ENCODE data around the gene SLC16A11. TPM values are rescaled to one million over a fixed set of nuclear protein-coding genes. Genes with fewer than 3 reads are reported as not detected.
A peak's percentile ranks its signal among the peaks of the same experiment; 100 is the strongest.

SLC16A11 gene
- total and polyA plus RNA-seq, 5 donors: 3.3 to 11.3 (median 3.9) TPM

- no peaks in the 10 kb centered on the region for H3K27me3 ChIP-seq (ENCODE audit: control insufficient read depth, insufficient read depth)
- intact Hi-C loops (cut with DNase I): loop anchor here in 1 of 4 donors (5.0 kb wide), 1 partner anchor 111 kb away; no protein-coding TSS in a partner anchor
- DNase-seq (peak; percentile 95 to 97 (median 96)), ATAC-seq (peak; percentile 66 to 71)
- no peaks in the 10 kb centered on the region for H3K9me3 ChIP-seq (ENCODE audit: control insufficient read depth, low read length)
- WGBS: 27% methylated on average over 51 of the region's 51 CpGs
- peaks cover 2% of the 10 kb centered on the region for H3K4me1 ChIP-seq (ENCODE audit: control insufficient read depth, insufficient read depth, low read length)
- peak overlapping the region; percentile 32 for H3K4me3 ChIP-seq (ENCODE audit: low read length)
- H3K27ac ChIP-seq (ENCODE audit: low read length): peak overlapping the region; percentile 88
Observed at GRCh38 chr17:7023576-7024401, 20.1 kb downstream of the SLC16A11 start.

DNA sequence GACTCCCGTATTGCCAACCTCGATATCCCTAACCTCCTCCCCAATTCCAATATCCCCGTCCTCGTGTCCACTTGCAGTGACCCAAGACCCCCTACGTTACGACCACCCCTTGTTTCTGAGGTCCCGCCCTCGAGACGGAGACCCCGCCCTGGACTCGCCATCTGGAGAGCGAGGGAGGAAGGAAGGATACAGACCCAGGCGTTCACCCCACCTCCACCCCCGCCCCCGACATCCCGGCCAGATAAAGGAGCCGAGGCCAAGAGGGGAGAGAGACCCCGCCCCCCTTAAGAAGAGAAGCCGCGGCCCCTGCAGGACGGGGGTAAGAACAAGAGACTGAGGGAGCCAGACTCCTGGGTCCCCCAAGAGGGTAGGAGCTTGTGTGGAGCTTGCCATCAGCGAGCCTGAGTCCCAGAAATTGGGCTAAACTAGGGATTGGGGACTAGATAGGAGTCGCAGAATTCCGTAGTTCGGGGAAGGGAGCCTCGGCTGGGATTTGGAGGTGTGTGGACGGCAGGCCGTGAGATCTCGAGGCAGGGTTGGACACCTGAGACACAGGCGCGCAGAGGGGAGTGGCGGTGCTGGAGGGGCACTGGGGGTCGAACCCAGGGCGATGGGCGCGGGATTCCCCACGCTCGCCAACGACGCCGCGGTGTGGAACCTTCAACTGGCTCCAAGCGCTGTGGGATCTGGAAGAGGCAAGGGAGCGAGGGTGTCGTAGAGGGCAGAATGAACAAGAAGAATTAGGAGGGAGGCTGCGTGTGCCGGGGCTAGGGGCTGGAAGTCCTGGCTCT is 20.9 kb downstream of the SLC16A11 start, which contains the start of gene BCL6B:
TSS of gene BCL6B (plus strand) at position 270 of the 791 bp plus-strand sequence. CDS start 622 bp downstream, outside the sequence.
- intact Hi-C loops (cut with DNase I): loop anchor here in 1 of 4 donors (5.0 kb wide), 1 partner anchor 111 kb away; no protein-coding TSS in a partner anchor
- DNase-seq (peak; percentile 64 to 80 (median 75)), ATAC-seq (peak; percentile 5 to 53)
- peak within 1 kb of the TSS; percentile 88 for H3K27ac ChIP-seq (ENCODE audit: low read length)
- H3K27me3 ChIP-seq (ENCODE audit: control insufficient read depth, insufficient read depth): no peaks in the 10 kb centered on the region
- H3K4me1 ChIP-seq (ENCODE audit: control insufficient read depth, insufficient read depth, low read length): peaks cover 3% of the 10 kb centered on the region
- 8% methylated on average over 47 of the region's 47 CpGs for WGBS
- H3K4me3 ChIP-seq (ENCODE audit: low read length): peak within 1 kb of the TSS; percentile 32
- H3K9me3 ChIP-seq (ENCODE audit: control insufficient read depth, low read length): no peaks in the 10 kb centered on the region

DNA sequence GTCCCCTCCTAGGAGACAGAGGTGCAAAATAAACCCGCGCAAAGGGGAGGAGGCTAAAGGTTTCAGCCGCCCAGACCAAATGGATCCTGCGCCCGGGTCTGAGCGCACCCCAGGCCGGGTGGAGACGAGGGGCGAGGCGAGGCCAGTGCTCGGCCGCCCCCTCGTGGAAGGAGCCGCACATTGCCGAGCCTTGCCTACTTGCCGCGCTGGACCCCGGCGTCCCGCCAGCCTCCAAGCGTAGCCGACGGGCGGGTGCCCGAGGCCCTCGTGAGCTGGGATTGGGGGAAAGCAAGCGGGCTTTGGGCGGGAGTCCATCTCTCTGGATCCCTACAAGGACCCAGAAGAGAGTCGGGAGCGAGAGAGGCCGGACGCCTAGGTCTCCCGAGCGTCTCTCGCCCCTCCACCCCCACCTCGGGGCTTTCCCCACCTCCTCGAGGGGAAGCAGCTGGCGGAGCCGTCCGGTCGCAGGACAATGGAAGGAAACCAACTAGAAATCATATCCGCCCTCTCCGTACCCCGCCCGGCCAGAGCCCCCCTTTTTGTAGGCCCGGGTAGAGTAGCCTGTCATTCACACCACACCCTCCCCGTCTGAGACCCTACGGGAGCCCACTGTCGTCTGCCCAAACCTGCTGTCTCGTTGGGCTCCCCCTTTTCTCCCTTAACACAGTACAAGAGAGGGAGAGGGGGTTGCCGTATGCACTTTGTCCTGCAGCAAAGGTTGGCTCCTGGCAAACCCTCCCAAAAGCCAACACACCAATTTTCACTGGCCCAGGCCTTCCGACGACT is 21.7 kb downstream of the SLC16A11 start:
- Histone ChIP-seq H3K9me3 (ENCODE audit: control insufficient read depth, low read length) (no peaks in the 10 kb centered on the region), H3K4me1 (ENCODE audit: control insufficient read depth, insufficient read depth, low read length) (peaks cover 5% of the 10 kb centered on the region), H3K27me3 (ENCODE audit: control insufficient read depth, insufficient read depth) (no peaks in the 10 kb centered on the region), H3K27ac (ENCODE audit: low read length) (peak overlapping the region; percentile 85), H3K4me3 (ENCODE audit: low read length) (peak overlapping the region; percentile 21)
- intact Hi-C loops (cut with DNase I): loop anchor here in 1 of 4 donors (5.0 kb wide), 1 partner anchor 110 kb away; no protein-coding TSS in a partner anchor
- ATAC-seq (peak; percentile 67 to 71), DNase-seq (peak; percentile 86 to 95 (median 94))
- WGBS: 2% methylated on average over 53 of the region's 53 CpGs

DNA sequence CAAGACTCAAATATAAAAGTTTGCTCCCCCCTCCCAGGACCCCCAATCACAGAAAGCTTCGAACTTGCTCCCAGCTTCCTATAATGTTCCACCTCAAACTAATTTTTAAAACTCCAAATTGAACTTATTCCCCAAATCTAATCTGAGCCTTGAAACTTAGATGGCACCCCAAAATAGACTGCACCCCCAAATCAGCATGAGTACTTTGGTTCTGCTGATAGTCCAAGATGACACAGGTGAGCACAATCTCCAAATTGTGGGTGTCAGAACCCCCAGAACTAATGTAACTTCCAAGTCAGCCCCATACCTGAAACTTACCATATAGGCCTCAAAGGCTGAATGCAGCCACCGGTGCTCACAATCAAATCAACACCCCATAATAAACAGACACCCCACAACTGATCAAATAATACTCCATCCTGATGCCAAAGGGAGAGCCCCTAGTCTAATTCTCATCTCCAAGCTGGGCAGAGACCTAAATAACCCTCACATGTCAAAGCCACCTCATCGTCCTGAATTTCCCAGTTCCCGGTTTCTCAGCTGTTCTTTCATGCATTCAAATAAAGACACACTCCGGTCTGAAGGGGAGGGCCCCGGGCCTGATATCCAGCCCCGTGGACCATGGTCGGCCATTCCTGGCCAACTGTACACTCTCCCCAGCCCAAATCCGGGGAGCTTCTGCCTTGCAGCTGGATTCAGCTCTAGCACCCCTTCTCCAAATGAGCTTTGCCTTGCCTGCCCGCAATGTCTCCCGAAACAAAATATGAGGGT is 22.8 kb downstream of the SLC16A11 start:
- Histone ChIP-seq H3K27ac (ENCODE audit: low read length) (peak overlapping the region; percentile 77), H3K4me1 (ENCODE audit: control insufficient read depth, insufficient read depth, low read length) (peaks cover 5% of the 10 kb centered on the region), H3K27me3 (ENCODE audit: control insufficient read depth, insufficient read depth) (no peaks in the 10 kb centered on the region), H3K9me3 (ENCODE audit: control insufficient read depth, low read length) (no peaks in the 10 kb centered on the region), H3K4me3 (ENCODE audit: low read length) (peak overlapping the region; percentile 21)
- intact Hi-C loops (cut with DNase I): loop anchor here in 1 of 4 donors (5.0 kb wide), 1 partner anchor 109 kb away; no protein-coding TSS in a partner anchor
- DNase-seq (peak in 1 of 3 donors; percentile 50), ATAC-seq (no peak)
- WGBS: 52% methylated on average over 11 of the region's 11 CpGs

DNA sequence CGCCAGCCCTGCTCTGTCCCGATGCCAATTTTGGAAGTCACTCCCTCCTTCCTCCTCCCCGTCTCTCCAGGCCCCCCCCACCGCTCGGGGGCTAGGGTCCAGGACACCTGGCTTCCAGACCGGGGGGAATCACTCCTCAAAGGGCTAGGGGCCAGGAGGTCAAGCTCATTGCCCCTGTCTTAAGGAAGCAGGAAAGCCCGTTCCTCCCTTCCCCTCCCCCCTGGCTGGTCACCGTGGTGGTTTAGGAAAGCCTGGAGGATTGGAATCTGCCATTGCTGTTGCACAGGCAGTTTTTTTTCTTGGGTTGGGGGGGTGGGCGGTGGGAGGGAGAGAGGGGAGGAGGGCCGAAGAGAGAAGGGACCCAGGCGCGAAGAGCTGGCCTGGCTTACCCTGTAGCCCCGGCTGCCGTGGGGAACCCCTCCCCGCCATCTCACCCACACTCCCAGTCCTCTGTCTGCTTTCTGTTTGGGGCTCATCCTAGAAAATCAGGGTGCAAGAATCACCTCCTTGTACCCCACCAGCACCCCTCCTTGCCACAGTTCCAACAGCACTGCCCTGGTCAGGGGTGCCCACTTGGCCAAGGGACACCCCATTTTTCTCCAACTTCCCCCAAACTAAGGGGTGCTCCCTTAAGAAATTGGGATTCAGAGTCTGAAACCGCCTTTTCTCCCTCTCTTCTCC is 23.9 kb downstream of the SLC16A11 start:
- H3K4me1 ChIP-seq (ENCODE audit: control insufficient read depth, insufficient read depth, low read length): peaks cover 5% of the 10 kb centered on the region
- no peak for ATAC-seq
- peak overlapping the region; percentile 46 for H3K4me3 ChIP-seq (ENCODE audit: low read length)
- no peaks in the 10 kb centered on the region for H3K9me3 ChIP-seq (ENCODE audit: control insufficient read depth, low read length)
- no peaks in the 10 kb centered on the region for H3K27me3 ChIP-seq (ENCODE audit: control insufficient read depth, insufficient read depth)
- intact Hi-C loops (cut with DNase I): loop anchor here in 1 of 4 donors (5.0 kb wide), 1 partner anchor 108 kb away; no protein-coding TSS in a partner anchor
- 7% methylated on average over 16 of the region's 16 CpGs for WGBS
- peak overlapping the region; percentile 78 for H3K27ac ChIP-seq (ENCODE audit: low read length)
- peak; percentile 70 to 87 (median 85) for DNase-seq

DNA sequence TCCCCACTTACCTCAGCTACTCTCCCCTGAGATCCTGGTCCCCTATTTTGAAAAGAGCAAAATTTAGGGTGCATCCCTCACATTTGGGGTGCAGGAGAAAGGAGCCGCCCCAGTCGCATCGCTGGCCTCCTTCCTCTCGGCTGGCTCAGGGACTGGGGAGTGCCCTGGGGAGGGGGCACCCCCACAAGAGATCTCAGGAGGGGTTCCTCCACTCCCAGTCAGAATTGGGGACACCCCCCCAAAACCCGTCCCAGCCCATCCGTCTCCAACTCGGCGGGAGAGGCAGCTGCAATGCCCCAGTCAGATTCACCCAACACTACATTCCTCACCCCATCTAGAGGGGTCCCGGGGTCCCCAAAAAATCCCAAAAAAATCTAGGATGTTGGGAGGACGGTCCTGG is 24.5 kb downstream of the SLC16A11 start:
- DNase-seq (peak in 2 of 3 donors; percentile 27 to 64), ATAC-seq (no peak)
- H3K27ac ChIP-seq (ENCODE audit: low read length): peak overlapping the region; percentile 78
- H3K4me3 ChIP-seq (ENCODE audit: low read length): peak overlapping the region; percentile 46
- H3K4me1 ChIP-seq (ENCODE audit: control insufficient read depth, insufficient read depth, low read length): peaks cover 5% of the 10 kb centered on the region
- WGBS: 21% methylated on average over 10 of the region's 10 CpGs
- no peaks in the 10 kb centered on the region for H3K9me3 ChIP-seq (ENCODE audit: control insufficient read depth, low read length)
- no peaks in the 10 kb centered on the region for H3K27me3 ChIP-seq (ENCODE audit: control insufficient read depth, insufficient read depth)
- intact Hi-C loops (cut with DNase I): no loop called here

- ATAC-seq (peak in 1 of 2 donors; percentile 3), DNase-seq (peak; percentile 77 to 89 (median 82))
- intact Hi-C loops (cut with DNase I): no loop called here
- no peaks in the 10 kb centered on the region for H3K27me3 ChIP-seq (ENCODE audit: control insufficient read depth, insufficient read depth)
- WGBS: 54% methylated on average over 10 of the region's 10 CpGs
- H3K4me1 ChIP-seq (ENCODE audit: control insufficient read depth, insufficient read depth, low read length): peaks cover 6% of the 10 kb centered on the region
- H3K4me3 ChIP-seq (ENCODE audit: low read length): peak overlapping the region; percentile 46
- H3K27ac ChIP-seq (ENCODE audit: low read length): peak overlapping the region; percentile 78
- H3K9me3 ChIP-seq (ENCODE audit: control insufficient read depth, low read length): no peaks in the 10 kb centered on the region
Observed at GRCh38 chr17:7018331-7018964, 25.4 kb downstream of the SLC16A11 start.

GRCh38 chr17:7017827-7018200 is 26.1 kb downstream of the SLC16A11 start:
- Histone ChIP-seq H3K4me3 (ENCODE audit: low read length) (peak overlapping the region; percentile 6), H3K4me1 (ENCODE audit: control insufficient read depth, insufficient read depth, low read length) (peaks cover 6% of the 10 kb centered on the region), H3K27ac (ENCODE audit: low read length) (peak overlapping the region; percentile 77), H3K27me3 (ENCODE audit: control insufficient read depth, insufficient read depth) (no peaks in the 10 kb centered on the region), H3K9me3 (ENCODE audit: control insufficient read depth, low read length) (no peaks in the 10 kb centered on the region)
- ATAC-seq: no peak
- peak in 1 of 3 donors; percentile 61 for DNase-seq
- intact Hi-C loops (cut with DNase I): no loop called here
- 65% methylated on average over 12 of the region's 12 CpGs for WGBS

All from right cardiac atrium (tissue), 5 donors.